GM10248 (cell line): ENCODE results near the gene IL16.

Experiments
- CTCF ChIA-PET: fragments of 300-600 bp; sonication (Branson Sonifier 250); formaldehyde crosslinking; extraction: SDS; loops from one replicate; lab custom pipeline; 2021; ENCODE audit warnings: antibody characterized with exemption; lab: Yijun Ruan, JAX
- POLR2A ChIA-PET: fragments of 350-650 bp; sonication (Branson Sonifier 250); formaldehyde crosslinking; extraction: SDS; loops from one replicate; lab custom pipeline; 2020; ENCODE audit warnings: antibody characterized with exemption; lab: Yijun Ruan, JAX
- DNase-seq: peaks from one replicate; pipeline ENCODE4 v3.0.0; 2012; ENCODE audit errors: extremely low spot score
- TF ChIP-seq, protein P1 (sequence below): IDR thresholded peaks from 2 replicates; pipeline ENCODE4 v1.5.1; 2012; ENCODE audit warnings: mild to moderate bottlenecking, low read depth; ENCODE audit errors: extremely low read depth, missing control alignments, control extremely low read depth

IL16 gene

DNA sequence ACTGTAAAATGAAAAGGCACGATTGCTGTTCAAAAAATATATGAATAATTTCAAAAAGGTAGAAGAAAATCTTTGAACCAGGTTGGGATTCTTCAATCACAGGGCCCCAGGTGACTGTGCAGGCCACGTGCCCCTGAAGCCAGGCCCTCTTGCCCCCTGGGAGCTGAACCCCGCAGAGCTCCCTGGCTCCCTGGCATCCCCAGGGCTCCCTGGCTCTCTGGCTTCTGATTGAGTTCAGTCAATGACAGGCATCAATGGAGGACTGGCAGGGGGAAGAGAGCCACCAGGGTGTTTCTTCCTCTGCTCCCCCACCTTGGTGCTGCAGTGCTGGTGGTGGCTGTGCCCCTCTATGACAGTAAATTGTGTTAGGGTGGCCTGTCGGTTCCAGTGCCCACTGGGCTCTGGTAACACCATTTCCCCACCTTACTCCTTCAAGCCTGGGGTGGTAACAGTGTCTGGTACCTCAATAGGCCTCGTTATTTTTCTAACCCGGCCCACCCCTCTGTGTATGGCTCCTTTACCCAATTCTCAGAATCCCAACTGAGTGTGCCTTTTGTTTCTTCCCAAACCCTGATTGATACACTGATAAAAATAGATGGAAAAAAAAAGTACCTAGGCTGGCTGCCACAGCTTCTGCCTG is 64.6 kb downstream of the IL16 start:
- ChIA-PET POLR2A (no interaction called here), CTCF (interaction anchor here (0.9 to 13.5 kb wide), 4 partner anchors 7 to 158 kb away, joined by 3 to 455 read pairs (median 3); no protein-coding TSS in a partner anchor)
- TF ChIP-seq, protein P1, sequence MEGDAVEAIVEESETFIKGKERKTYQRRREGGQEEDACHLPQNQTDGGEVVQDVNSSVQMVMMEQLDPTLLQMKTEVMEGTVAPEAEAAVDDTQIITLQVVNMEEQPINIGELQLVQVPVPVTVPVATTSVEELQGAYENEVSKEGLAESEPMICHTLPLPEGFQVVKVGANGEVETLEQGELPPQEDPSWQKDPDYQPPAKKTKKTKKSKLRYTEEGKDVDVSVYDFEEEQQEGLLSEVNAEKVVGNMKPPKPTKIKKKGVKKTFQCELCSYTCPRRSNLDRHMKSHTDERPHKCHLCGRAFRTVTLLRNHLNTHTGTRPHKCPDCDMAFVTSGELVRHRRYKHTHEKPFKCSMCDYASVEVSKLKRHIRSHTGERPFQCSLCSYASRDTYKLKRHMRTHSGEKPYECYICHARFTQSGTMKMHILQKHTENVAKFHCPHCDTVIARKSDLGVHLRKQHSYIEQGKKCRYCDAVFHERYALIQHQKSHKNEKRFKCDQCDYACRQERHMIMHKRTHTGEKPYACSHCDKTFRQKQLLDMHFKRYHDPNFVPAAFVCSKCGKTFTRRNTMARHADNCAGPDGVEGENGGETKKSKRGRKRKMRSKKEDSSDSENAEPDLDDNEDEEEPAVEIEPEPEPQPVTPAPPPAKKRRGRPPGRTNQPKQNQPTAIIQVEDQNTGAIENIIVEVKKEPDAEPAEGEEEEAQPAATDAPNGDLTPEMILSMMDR: no peak
- no peak for DNase-seq

DNA sequence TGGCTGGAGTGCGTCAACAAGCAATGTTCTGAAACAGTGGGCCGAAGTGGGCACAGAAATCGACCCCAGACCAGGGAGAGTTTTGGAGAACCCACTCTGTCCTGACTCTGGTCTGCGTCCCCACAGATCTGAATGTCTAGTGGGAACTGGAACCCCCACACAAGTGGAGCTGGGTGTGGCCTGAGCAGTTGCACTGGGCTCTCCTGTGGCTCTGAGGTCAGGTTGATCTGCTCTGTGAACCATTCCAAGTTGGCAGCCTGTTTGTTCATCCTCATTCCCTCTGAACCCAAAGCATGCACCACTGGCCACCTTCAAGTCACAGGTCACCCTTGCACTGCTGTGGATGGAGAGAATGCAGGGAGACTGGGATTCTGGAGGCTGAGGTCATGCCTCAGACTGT is 66.8 kb downstream of the IL16 start:
- ChIA-PET CTCF (interaction anchor here (1.0 to 13.5 kb wide), 5 partner anchors 108 to 294 kb away, joined by 3 to 455 read pairs (median 4); no protein-coding TSS in a partner anchor), POLR2A (no interaction called here)
- no peak for DNase-seq
- TF ChIP-seq, protein P1: no peak

DNA sequence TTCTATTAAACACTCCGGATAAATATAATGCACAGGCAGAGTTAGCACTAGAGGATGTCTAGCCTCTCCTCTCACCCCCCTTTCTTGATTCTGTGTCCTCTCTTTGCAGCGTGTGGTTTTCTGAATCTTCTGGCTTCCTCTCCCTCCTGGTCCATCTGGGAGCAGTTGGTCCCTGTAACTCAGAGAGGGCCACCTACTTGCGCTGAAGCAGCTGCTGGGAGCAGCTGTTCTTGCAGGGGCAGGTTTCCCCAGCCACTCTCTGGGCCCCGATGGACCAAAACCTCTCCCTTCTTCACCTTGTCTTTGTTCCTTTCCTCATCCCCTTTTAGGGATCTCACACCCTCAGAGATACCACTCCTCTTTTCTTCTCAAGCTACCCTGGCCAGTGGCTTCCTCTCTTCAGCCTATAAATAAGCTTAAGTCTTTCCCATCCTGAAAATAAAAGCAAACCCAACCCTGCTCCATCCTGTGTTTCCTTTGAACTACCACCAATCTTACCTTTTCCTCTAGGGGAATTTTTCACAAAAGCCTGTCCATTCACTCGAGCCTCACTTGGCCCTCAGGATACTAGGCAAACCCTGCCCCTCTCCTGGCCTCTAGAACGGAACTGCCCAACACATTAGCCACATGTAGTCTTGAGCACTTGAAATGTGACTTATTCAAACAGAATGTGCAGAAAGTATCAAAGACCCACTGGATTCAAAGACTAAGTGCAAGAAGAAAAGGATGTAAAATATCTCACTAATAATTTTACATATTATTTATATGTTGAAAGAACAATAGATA is 67.6 kb downstream of the IL16 start:
- no peak for DNase-seq
- TF ChIP-seq, protein P1: no peak
- ChIA-PET CTCF (interaction anchor here (1.0 to 13.5 kb wide), 11 partner anchors 10 to 311 kb away, joined by 3 to 455 read pairs (median 10); no protein-coding TSS in a partner anchor), POLR2A (no interaction called here)

DNA sequence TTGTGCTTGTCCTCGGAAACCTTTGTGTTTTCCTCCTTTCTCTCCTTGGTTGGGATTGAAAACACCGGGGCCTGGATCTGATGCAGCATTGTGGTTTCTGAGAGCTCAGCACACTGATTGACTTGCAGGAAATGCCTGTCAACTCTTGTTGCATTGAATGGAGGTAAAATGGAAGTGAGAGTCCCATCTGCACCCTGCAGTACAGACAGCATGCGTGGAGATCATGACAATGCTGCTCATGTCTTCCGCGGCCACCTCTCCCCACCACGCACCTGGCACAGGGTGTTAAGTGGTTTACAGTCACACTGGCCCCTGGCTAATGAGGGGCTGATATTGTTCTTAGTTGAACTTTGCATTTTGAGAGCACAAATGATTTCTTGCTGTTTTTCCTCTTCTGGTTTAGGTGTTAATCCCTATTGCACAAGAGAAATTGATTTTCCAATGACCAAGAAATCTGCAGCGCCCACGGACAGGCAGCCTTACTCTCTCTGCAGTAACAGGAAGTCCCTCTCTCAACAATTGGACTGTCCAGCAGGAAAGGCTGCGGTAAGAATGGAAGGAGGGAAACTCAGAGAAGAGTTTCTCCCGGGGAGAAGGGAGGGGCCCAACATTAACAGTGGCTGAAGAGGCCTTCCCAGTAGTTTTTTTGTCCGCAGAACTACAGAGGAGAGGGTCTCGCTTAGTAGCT is 68.7 kb downstream of the IL16 start:
- TF ChIP-seq, protein P1: no peak
- ChIA-PET CTCF (interaction anchor here (0.6 to 13.5 kb wide), 128 partner anchors 8 to 866 kb away, joined by 3 to 455 read pairs (median 6); partner anchors contain the start of genes ABHD17C and STARD5), POLR2A (no interaction called here)
- DNase-seq: no peak

DNA sequence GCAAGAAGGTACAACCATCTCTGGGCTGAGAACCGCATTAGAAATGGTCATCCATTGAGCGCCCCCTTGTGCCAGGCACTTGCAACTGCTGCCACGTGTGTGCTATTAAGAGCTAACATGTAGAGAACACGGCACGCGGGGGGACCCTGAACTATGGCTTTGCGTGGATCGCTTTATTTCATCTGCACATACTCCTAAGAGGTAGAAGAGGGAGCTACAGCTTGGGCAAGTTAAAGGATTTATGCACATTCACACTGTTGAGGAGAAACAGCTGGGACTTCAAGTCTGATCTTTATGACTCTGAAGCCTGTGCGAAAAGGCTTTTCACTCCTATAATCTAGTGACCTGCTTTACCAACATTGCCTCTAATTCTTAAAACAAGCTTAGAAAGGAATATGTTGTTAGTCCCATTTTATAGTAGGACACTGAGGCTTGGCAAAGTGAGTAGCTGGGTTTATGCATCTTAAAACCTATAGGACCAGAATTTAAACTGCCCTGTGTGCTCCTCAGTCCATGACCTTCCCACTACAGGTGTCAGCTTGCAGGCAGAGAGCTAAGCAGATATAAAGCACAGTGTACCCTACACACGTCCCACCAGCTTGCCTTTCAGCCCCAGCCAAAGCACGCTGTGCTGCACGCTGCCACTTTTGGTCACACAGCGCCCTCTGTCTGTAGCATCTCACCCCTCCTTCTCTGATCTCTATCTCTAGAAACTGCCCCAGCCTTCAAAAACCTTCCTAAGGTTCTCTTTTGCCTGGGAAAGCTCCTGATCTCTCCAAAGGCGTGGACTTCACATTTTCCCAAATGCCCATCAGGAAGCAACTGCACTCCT is 69.5 kb downstream of the IL16 start:
- ChIA-PET CTCF (interaction anchor here (0.5 to 13.5 kb wide), 154 partner anchors 9 to 1752 kb away, joined by 3 to 455 read pairs (median 6); partner anchors contain the start of genes ABHD17C, CFAP161, STARD5 and TLNRD1), POLR2A (no interaction called here)
- TF ChIP-seq, protein P1: peak; percentile 97
- DNase-seq: peak; percentile 79
